Activated CD4-positive, CD25-positive, alpha-beta regulatory T cell treated with anti-CD3 and anti-CD28 coated beads, Interleukin-2, amount 50 U/mL, for 24 hours (primary cell): ENCODE data around the gene MKX.
"Not testable (repeated sequence)": the region's sequence is repeated elsewhere in the genome, so short reads cannot be mapped to it uniquely, and the experiment has no call there.

ENCODE experiments used
- ATAC-seq, 2 donors: fragments of 150-1000 bp; cut with Tn5 transposase; one replicate each; pipeline ENCODE4 v1.10.0; 2021; ENCODE audit warnings: mild to moderate bottlenecking in 1 of 2, moderate library complexity in 1 of 2

Gene MKX

GRCh38 chr10:27692663-27693062, 53.0 kb downstream of the MKX start:
- no peak for ATAC-seq

DNA sequence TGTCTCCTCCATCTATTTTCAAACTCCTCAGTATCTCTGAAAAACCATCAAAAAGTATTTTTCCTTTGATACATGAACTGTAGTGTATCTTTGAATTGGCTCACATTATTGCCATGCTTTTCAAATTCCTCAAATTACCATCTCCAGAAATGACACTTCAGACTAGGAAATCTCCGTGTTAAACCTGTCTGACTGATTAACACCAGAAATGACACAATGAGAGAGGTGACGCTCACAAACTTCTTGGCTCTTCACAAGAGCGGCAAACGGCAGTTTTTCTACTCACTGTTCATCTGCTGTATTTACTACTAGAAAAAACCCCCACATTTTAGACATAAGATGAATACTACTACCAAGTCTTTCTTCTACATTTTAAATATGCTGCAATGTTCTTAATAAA, 56.6 kb downstream of the MKX start:
- no peak for ATAC-seq

DNA sequence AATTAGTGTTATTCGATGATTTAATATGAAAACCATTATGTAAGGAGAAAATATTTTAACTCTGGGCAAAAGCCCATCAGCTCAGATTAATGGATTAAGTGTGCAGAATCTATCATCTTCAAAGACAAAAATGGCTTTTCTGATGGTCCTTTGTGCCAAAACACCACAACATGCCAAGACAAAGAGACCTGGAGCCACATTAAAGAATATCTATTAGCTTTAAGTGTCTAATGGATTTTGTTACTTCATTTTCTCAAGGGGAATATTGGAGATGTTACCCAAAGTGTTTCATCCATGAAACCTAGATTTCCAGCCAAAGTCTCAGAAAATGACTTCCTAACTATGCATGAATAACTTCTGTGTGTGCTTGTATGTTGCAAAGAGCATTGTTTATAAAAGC, 57.3 kb downstream of the MKX start:
- no peak for ATAC-seq

DNA sequence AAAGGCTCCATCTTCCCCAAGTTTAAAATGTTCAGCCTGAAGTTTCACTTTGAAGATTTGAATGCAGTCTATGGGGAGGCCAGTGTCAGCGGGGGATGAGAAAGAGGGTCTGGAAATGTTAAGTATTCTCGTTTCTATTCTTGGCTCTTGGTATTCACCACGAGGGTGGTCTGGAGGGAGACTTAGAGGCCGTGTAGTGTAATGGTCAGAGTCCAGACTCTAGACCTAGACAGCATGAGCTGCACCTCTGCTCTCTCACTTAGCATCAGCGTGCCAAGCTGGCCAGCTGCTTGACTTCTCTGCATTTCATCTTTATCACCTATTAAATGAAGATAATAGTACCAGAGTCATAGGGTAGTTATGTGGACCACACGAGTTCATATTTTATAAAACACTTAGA, 57.9 kb downstream of the MKX start:
- ATAC-seq = no peak

GRCh38 chr10:27687326-27687725, 58.3 kb downstream of the MKX start:
- ATAC-seq = no peak

- no peak for ATAC-seq
These were observed 59.9 kb downstream of the MKX start for GRCh38 chr10:27685681-27686080.

- no peak for ATAC-seq
These were observed 62.4 kb downstream of the MKX start for GRCh38 chr10:27683226-27683625.

DNA sequence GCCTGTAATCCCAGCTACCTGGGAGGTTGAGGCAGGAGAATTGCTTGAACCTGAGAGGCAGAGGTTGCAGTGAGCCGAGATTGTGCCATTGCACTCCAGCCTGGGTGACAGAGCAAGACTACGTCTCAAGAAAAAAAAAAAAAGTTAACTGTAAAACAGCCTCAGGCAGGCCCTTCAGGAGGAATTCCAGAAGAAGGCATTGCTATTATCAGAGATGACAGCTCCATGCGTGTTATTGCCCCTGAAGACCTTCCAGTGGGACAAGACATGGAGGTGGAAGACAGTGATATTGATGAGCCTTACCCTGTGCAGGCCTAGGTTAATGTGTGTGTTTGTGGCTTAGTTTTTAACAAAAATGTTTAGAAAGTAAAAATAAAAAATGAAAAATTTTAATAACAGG, 63.8 kb downstream of the MKX start:
- ATAC-seq = not testable (repeated sequence)

- no peak for ATAC-seq
These were observed 64.7 kb downstream of the MKX start for GRCh38 chr10:27680691-27681605.

GRCh38 chr10:27680006-27680557, 65.5 kb downstream of the MKX start:
- no peak for ATAC-seq

- ATAC-seq = no peak
These were observed 66.2 kb downstream of the MKX start for GRCh38 chr10:27679369-27679912.

DNA sequence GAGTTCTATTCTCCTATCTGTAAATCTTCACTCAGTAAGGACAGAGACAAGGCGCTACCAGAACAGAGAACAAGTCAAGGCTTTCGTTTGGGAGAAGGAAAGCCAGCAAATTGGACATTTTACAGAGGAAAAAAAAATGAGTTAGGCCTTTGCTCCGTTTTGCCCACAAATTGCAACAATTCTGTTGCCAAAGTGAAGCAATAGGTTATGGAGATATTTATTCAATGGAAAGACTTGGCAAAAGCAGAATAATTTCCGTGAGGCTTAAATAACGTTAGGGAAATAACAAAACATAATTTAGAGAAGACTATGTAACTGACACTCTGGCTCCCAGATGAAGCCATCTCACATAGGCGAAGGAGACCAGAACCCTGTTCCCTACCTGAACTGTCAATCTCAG, 67.5 kb downstream of the MKX start:
- ATAC-seq = no peak

DNA sequence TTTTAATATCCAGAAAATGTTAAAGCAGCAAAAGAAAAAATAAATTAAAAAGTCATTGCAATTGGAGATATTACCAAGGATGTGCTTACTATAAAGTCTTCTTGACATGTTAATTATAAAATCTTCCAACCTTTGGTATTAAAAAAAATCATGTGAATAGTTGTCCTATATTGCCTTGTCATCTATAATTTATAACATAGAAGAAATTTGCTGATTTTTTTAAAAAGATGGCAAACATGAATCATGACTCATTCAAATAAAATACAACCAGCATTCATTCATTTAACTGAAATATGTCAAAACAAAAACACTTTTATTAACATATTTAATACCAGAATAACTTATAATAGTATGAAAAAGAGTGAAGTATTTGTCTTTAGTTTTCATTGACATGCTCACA, 72.6 kb downstream of the MKX start:
- ATAC-seq = no peak

GRCh38 chr10:27671821-27672220, 73.8 kb downstream of the MKX start:
- ATAC-seq = no peak

DNA sequence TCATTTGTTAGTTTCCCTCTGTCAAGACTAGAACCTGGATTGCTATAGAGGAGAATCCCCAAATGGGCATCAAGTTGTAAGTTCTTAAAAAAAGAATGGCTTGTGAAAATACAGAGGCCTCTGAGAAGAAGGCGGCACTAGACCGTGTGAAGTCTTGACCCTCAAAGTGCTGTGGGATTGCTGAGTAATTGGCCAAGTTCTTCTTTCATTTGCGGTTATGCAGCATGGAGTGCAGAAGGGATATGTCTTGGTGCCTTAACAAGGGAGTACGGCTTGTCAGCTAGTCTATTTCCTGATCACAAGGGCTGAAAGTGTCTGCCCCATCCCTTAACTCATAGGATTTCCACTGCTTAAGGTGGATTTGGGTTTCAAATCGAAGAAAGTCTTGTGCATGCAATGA, 81.2 kb downstream of the MKX start:
- no peak for ATAC-seq

- ATAC-seq = no peak
These were observed 82.0 kb downstream of the MKX start for GRCh38 chr10:27663621-27664020.

GRCh38 chr10:27661514-27662286, 83.9 kb downstream of the MKX start:
- ATAC-seq = no peak

GRCh38 chr10:27660711-27661110, 84.9 kb downstream of the MKX start:
- no peak for ATAC-seq

GRCh38 chr10:27660268-27660667, 85.4 kb downstream of the MKX start:
- no peak for ATAC-seq

DNA sequence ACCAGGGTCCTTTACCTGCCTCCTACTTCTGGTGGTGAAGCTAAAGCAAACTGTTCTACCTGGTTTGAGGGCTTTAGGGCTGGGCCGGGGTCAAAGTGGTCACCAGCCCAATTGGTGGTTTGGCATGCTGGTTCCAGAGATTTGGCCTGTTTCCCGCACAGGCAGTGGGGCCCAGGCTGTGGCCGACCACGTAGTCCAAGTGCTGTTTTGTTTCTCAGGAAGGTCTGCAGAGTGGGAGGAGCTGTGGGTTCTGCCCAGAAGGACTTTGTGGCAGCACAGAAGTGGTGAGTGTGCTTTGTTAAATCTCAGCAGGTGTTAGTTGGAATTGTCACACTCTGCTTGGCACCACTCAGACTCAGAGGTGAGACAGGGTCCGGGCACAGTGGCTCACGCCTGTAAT, 85.8 kb downstream of the MKX start:
- no peak for ATAC-seq

GRCh38 chr10:27658788-27659187, 86.8 kb downstream of the MKX start:
- no peak for ATAC-seq

- ATAC-seq = no peak
These were observed 90.3 kb downstream of the MKX start for GRCh38 chr10:27655296-27655695.

- no peak for ATAC-seq
These were observed 91.3 kb downstream of the MKX start for GRCh38 chr10:27654284-27654683.
